Hepatocyte (in vitro differentiated cells): ENCODE results near the gene PIGL. TPM values are rescaled to one million over a fixed set of nuclear protein-coding genes. Genes with fewer than 3 reads are reported as not detected.
A peak's percentile ranks its signal among the peaks of the same experiment; 100 is the strongest.

ENCODE experiments used
- DNase-seq: peaks from one replicate; pipeline ENCODE4 v3.0.0-alpha.2; 2016; ENCODE audit warnings: low spot score
- H2AFZ ChIP-seq: fragments of 200-600 bp; sonication (generic); 2 replicates; pipeline ENCODE4 v1.6.0; 2016; ENCODE audit warnings: antibody characterized with exemption, mild to moderate bottlenecking
- H3K27ac ChIP-seq: fragments of 200-600 bp; sonication (generic); 2 replicates; pipeline ENCODE4 v1.5.1; 2016; ENCODE audit warnings: mild to moderate bottlenecking
- H3K27me3 ChIP-seq: fragments of 200-600 bp; sonication (generic); 2 replicates; pipeline ENCODE4 v1.6.1; 2016
- H3K36me3 ChIP-seq: fragments of 200-600 bp; sonication (generic); replicated peaks from 2 replicates; pipeline ENCODE4 v1.5.1; 2016; ENCODE audit warnings: low read depth; ENCODE audit not compliant: insufficient read depth
- H3K4me1 ChIP-seq: fragments of 200-600 bp; sonication (generic); 2 replicates; pipeline ENCODE4 v1.5.1; 2016; ENCODE audit warnings: mild to moderate bottlenecking, moderate library complexity; ENCODE audit not compliant: insufficient read depth
- H3K4me2 ChIP-seq: fragments of 200-600 bp; sonication (generic); 2 replicates; pipeline ENCODE4 v1.6.0; 2016
- H3K4me3 ChIP-seq: fragments of 200-600 bp; sonication (generic); 2 replicates; pipeline ENCODE4 v1.5.1; 2016; ENCODE audit warnings: mild to moderate bottlenecking
- H3K79me2 ChIP-seq: fragments of 200-600 bp; sonication (generic); 2 replicates; pipeline ENCODE4 v1.6.0; 2017; ENCODE audit warnings: mild to moderate bottlenecking
- H3K9me2 ChIP-seq: fragments of 200-600 bp; sonication (generic); replicated peaks from 2 replicates; pipeline ENCODE4 v1.6.0; 2017; ENCODE audit warnings: mild to moderate bottlenecking; ENCODE audit not compliant: insufficient read depth
- H3K9me3 ChIP-seq: fragments of 200-600 bp; sonication (generic); 2 replicates; pipeline ENCODE4 v1.5.1; 2016; ENCODE audit warnings: low read depth, mild to moderate bottlenecking
- H4K20me1 ChIP-seq: fragments of 200-600 bp; sonication (generic); 2 replicates; pipeline ENCODE4 v1.6.0; 2016; ENCODE audit warnings: mild to moderate bottlenecking; ENCODE audit not compliant: insufficient read depth, poor library complexity, severe bottlenecking
- CTCF ChIP-seq: fragments of 200-600 bp; sonication (generic); IDR thresholded peaks from 2 replicates; pipeline ENCODE4 v1.5.1; 2016; ENCODE audit warnings: antibody characterized with exemption, mild to moderate bottlenecking; ENCODE audit not compliant: poor library complexity
- EZH2 ChIP-seq: fragments of 200-600 bp; sonication (generic); IDR thresholded peaks from 2 replicates; pipeline ENCODE4 v1.6.1; 2016; ENCODE audit warnings: antibody characterized with exemption, mild to moderate bottlenecking, borderline replicate concordance
- EZH2phosphoT487 ChIP-seq: fragments of 200-600 bp; sonication (generic); IDR thresholded peaks from one replicate; pipeline ENCODE4 v1.6.1; 2018; ENCODE audit warnings: antibody characterized with exemption, mild to moderate bottlenecking, low read depth, moderate library complexity; ENCODE audit not compliant: unreplicated experiment, severe bottlenecking
- WGBS: methylation state at CpG from one replicate; pipeline ENCODE4 v1.1.6; 2016; ENCODE audit warnings: low lambda C conversion rate; ENCODE audit errors: missing lambda C conversion rate; 5-methylcytosine and 5-hydroxymethylcytosine counted together
- polyA plus RNA-seq: library from polyadenylated mRNA; unstranded; fragments of >200 nt; fragmentation: Nextera tagmentation; extraction: Ambion mirVana; gene quantifications from 2 replicates; pipeline ENCODE4 v1.2.1, GENCODE V29; 2016
- total RNA-seq: library from RNA; depleted of rRNA; stranded (reverse); fragments of >200 nt; gene quantifications from 2 replicates; pipeline ENCODE4 v1.2.3, GENCODE V29; 2014

PIGL gene
- total and polyA plus RNA-seq, 2 experiments from 2014 or later, result 21.2 to 35.9 TPM

DNA sequence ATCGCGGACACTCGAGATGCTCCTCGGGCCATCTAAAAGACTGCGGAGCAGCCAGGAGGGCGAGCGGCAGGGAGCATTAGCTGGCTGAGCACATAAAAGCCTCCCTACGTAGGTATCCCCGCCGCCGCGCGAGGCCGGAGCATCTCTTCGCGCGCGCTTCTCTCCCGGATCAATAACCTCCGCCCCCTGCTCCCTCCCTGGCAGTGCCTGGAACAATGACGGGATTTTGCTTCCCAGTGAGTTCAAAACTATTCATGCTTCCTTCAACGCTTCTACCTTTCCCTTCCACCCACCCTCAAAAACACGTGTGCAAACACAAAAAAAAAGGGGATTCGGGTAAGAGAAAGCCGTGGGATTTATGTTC is 135.3 kb downstream of the PIGL start:
- no peaks in the 10 kb centered on the region for H3K9me3 ChIP-seq
- H3K79me2 ChIP-seq, result peaks cover 33% of the 10 kb centered on the region
- whole genome bisulfite sequencing, result 0% methylated on average over 25 of the region's 25 CpGs
- TF ChIP-seq CTCF, result no peak
- no peak for TF ChIP-seq EZH2phosphoT487
- TF ChIP-seq EZH2, result no peak
- peak overlapping the region; percentile 77 for H2AFZ ChIP-seq
- H3K27ac ChIP-seq, result peak overlapping the region; percentile 91
- H3K36me3 ChIP-seq, result no peaks in the 10 kb centered on the region
- peak overlapping the region; percentile 76 for H3K4me3 ChIP-seq
- peak overlapping the region; percentile 84 for H3K4me2 ChIP-seq
- H4K20me1 ChIP-seq, result peaks cover 3% of the 10 kb centered on the region
- H3K4me1 ChIP-seq, result no peaks in the 10 kb centered on the region
- DNase-seq, result peak; percentile 66
- H3K27me3 ChIP-seq, result no peaks in the 10 kb centered on the region
- no peaks in the 10 kb centered on the region for H3K9me2 ChIP-seq

DNA sequence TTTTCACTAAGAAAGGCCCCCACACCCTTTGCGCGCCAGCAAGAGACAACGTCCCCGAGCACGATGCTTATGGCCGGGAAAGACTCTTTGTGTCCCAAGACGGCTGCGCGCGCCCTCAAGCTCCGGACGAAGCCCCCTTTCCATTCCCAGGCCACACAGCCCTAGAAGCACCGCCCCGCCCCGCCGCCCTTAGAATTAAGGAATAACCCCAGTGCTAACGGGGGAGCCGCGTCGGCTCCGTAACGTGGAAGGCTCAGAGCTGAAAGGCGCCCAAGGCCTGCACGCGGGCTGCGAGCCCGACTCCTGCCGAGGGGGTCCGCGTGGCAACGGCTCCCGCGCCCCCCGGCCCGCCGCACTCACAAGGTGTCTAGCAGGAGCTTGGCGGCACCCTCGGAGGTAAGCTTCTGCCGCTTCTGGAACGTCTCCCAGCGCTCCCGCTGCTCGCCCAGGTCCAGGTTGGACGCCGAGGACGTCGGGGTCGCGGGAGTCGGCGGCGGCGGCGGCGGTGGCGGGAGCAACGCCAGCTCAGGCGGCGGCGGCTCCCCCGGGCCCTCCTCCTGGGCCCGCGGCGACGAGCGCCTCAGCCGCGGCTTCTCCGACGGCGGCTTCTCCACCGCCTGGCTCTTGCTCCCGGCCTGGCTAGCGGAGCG is 135.8 kb downstream of the PIGL start:
- H3K4me1 ChIP-seq, result no peaks in the 10 kb centered on the region
- H2AFZ ChIP-seq, result peak overlapping the region; percentile 77
- no peaks in the 10 kb centered on the region for H3K9me2 ChIP-seq
- no peaks in the 10 kb centered on the region for H3K27me3 ChIP-seq
- peaks cover 33% of the 10 kb centered on the region for H3K79me2 ChIP-seq
- H3K9me3 ChIP-seq, result no peaks in the 10 kb centered on the region
- H3K36me3 ChIP-seq, result no peaks in the 10 kb centered on the region
- TF ChIP-seq CTCF (no peak), EZH2 (no peak), EZH2phosphoT487 (no peak)
- under 1% methylated on average over 53 of the region's 75 CpGs for WGBS
- peak overlapping the region; percentile 91 for H3K27ac ChIP-seq
- H3K4me3 ChIP-seq, result peak overlapping the region; percentile 76
- H3K4me2 ChIP-seq, result peak overlapping the region; percentile 84
- peaks cover 3% of the 10 kb centered on the region for H4K20me1 ChIP-seq
- DNase-seq, result peak; percentile 47

- H3K27ac ChIP-seq, result peak within 1 kb of the TSS; percentile 91
- H4K20me1 ChIP-seq, result peaks cover 3% of the 10 kb centered on the region
- H3K79me2 ChIP-seq, result peaks cover 33% of the 10 kb centered on the region
- no peaks in the 10 kb centered on the region for H3K36me3 ChIP-seq
- 29% methylated on average over 54 of the region's 83 CpGs for WGBS
- peak within 1 kb of the TSS; percentile 76 for H3K4me3 ChIP-seq
- no peaks in the 10 kb centered on the region for H3K27me3 ChIP-seq
- no peak for TF ChIP-seq EZH2
- no peaks in the 10 kb centered on the region for H3K4me1 ChIP-seq
- no peaks in the 10 kb centered on the region for H3K9me3 ChIP-seq
- H3K4me2 ChIP-seq, result peak within 1 kb of the TSS; percentile 90
- H3K9me2 ChIP-seq, result no peaks in the 10 kb centered on the region
- peak; percentile 85 for DNase-seq
- peak within 1 kb of the TSS; percentile 94 for H2AFZ ChIP-seq
Measured at GRCh38 chr17:16353317-16354174, 136.5 kb downstream of the PIGL start, which contains the start of gene CENPV. TSS of gene CENPV (minus strand) at chr17:16353469. CDS start at chr17:16353436, 33 bp downstream.

- H2AFZ ChIP-seq, result no peak overlapping the region
- H4K20me1 ChIP-seq, result peaks cover 3% of the 10 kb centered on the region
- no peak for TF ChIP-seq CTCF
- TF ChIP-seq EZH2, result no peak
- TF ChIP-seq EZH2phosphoT487, result no peak
- H3K27ac ChIP-seq, result no peak overlapping the region
- DNase-seq, result no peak
- H3K9me3 ChIP-seq, result no peaks in the 10 kb centered on the region
- H3K4me1 ChIP-seq, result no peaks in the 10 kb centered on the region
- peaks cover 29% of the 10 kb centered on the region for H3K79me2 ChIP-seq
- H3K4me2 ChIP-seq, result no peak overlapping the region
- 88% methylated on average over 12 of the region's 14 CpGs for WGBS
- no peaks in the 10 kb centered on the region for H3K36me3 ChIP-seq
- H3K27me3 ChIP-seq, result no peaks in the 10 kb centered on the region
- no peak overlapping the region for H3K4me3 ChIP-seq
- H3K9me2 ChIP-seq, result no peaks in the 10 kb centered on the region
Measured at GRCh38 chr17:16354585-16354984, 137.6 kb downstream of the PIGL start.
